GM18909 (cell line): ENCODE measurements around the gene SKIC8.
"Not testable (repeated sequence)": the region's sequence is repeated elsewhere in the genome, so short reads cannot be mapped to it uniquely, and the experiment has no call there.

Source experiments
- ATAC-seq: cut with Tn5 transposase; IDR thresholded peaks from one replicate; pipeline ENCODE4 v1.9.1; 2021; ENCODE audit warnings: mild to moderate bottlenecking; ENCODE audit not compliant: unreplicated experiment, poor library complexity

SKIC8 gene

DNA sequence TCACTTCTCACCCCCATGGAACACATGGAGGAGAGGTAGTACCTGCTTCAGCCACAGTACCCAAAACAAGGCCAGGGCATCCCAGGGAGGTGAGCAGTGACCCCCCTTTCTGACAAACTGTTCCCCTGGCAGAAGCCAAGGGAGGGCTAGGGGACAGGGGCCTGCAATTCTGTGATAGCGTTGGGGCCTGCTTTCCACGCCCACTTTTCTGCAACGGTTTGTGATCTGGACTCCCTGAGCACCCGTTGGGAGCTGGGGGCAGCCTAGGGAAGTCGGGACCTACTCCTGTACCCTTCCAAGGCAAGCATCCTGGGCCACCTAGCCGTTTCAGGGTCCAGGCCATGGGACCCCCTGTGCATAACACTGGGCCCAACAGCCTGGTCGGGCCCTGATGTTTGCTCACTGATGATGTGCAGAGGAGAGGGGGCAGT lies 36.0 kb downstream of the SKIC8 start:
- ATAC-seq: no peak

DNA sequence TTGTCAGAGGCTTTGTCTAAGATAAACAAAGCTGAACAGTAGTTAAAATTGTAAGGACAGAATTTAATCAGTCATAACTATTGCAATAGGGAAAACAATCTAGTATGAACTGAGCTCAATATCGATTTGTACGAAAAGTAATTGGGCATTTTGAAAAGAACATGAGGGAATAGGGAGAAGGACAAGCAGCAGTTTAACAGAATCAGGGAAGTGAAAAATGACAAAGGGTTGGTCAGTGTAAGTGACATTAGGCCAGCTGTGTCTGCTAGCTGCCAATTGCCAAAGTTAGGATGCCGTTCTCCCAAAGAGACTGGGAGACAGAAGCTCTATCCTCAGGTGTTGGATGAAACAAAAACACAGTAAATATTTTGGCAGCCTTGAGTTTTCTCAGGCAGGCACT lies 38.3 kb downstream of the SKIC8 start:
- no peak for ATAC-seq

DNA sequence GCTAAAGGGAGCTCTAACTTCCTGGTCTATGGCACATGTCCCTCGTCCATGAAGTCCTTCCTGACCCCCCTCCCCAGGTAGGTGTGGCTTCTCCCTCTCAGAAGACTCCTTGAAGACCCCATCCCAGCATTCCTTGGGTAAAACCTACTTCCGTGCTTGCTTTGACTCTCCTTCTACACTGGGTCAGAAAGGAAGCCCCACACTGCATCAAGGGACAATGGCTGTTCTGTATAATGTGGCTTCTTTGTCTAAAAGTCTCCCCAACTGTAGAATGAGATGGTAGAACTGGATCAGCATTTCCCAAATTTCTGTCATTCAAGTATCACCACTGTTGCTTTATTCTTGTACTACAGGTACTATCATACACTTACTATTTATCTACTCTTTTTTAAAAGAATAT lies 38.9 kb downstream of the SKIC8 start:
- ATAC-seq: no peak

DNA sequence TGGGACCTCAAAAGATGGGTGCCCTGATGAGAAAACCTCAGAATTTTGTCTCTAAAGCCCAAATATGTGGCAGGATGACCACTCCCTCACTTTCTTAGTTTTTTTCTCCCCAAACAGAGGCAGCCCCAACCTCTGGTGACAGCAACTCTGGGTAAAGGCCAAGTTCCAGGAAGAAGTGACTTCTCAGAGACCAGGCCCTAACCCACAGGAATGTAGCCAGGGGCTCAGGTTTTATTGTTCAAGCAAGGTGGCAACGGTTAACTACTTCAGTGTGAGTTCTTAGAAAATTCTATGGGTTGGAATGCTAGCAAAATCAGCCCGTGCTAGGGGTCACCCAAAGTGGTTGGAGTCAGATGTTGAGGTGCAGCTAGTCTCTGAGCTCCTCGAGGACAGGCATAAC lies 40.2 kb downstream of the SKIC8 start:
- no peak for ATAC-seq

DNA sequence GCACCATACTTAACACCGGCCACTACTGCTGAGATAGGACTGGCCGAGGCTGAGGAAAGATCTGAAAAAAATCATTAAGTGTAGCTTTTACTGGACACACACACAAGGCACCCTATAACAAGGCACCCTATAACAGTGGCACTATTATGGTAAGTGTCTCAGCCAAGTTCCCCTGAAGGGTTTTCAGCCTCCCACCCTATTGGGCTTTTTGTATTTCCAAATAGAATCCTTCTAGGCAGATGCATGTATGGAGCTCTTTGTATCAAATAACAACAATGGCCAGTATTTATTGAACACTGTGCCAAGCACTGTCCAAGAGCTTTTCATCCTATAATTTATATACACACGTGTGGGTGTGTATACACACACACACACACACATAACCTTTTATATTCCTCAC lies 41.7 kb downstream of the SKIC8 start:
- no peak for ATAC-seq

DNA sequence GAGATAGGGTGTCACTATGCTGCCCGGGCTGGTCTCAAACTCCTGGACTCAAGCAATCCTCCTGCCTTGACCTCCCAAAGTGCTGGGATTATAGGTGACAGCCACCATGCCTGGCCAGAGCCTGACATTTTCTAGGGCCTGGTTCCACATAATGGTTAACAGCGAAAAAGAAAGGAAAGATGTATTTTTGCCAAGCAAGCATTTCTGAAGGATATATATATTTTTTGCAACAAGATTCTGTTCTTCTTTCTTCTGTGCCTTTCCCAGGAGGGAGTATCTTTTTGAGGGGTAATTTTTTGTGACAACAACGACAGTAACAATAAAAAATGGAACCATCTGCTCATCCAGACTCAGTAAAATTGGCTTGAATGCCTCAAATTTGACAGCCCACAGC lies 43.4 kb downstream of the SKIC8 start:
- ATAC-seq: no peak

DNA sequence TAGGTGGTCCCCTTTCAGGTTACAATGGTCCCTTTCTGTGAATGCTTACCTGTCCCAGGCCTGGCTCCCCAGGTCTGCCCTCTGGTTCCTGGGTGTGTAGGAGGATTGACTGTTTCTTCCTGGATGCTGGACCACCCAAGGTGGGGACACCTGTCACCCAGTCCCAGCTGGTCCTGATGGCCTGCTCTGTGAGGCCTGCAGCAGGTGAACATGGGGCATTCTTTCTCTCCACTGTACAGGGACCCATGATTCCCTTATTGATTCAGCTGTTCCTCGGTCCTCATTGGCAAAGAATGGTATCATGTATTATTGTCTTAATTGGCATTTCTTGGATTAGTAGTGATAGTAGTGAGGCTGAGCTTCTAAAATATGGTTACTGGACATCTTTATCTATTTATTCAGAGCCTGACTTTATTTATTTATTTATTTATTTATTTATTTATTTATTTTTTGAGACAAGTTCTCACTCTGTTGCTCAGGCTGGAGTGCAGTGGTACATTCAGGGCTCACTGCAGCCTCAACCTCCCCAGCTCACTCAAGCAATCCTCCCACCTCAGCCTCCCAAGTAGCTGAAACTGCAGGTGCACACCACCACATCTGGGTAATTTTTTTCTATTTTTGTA lies 43.9 kb downstream of the SKIC8 start:
- no peak for ATAC-seq

DNA sequence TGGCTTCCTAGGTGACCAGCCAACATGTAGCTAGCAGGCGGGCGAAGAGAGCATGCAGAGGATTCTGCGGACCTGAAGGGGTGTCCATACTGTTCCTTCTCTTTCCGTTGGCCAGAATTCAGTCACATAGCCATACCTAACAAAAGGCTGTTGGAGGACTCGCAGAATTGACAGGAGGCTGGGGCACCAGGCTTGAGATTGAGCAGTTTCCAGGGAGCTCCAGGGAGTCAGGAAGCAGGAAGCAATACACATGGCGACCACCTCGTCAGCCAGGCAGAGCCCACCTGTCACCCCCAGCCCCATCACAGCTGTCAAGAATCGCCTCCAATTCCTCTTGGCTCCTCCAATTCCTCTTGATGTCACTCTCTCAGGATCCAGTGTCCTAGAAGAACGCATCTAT lies 48.3 kb downstream of the SKIC8 start:
- no peak for ATAC-seq

DNA sequence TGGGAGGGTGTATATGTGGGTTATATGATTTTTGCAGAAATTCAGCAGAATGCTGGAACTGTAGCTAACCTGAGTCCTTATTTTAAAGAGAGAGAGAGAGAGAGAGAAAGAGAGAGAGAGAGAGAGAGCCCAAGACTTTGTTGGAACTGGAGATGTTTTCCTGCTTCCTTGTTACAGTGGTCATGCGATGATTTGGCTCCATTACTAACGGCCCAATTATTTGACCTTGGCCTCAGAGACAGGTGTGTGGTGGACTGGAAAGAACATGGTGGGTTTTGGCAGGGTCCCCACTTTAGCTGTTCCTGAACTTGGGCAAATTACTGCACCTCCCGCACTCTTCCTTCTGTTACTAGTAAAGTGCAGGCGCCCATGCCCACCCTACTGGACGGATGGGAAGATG lies 50.3 kb downstream of the SKIC8 start:
- no peak for ATAC-seq

DNA sequence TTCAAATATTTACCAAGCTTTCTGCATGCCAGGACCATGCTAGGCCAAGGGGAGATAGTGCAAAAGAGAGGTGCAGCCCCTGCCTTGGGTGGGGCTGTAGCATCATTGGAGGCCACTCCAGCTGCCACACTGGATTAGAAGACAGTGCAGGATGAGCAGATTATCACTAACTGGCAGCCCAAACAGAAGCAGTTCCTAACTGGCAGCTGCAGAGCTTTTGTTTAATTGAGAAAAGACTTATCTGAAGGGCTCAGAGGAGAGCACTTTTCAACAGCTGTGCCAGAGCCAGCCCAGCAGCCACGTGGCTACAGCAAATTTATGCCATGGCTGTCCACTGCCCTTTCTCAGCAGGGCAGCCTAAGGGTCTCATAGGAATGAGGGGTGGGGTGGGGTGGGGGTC lies 51.5 kb downstream of the SKIC8 start:
- no peak for ATAC-seq

DNA sequence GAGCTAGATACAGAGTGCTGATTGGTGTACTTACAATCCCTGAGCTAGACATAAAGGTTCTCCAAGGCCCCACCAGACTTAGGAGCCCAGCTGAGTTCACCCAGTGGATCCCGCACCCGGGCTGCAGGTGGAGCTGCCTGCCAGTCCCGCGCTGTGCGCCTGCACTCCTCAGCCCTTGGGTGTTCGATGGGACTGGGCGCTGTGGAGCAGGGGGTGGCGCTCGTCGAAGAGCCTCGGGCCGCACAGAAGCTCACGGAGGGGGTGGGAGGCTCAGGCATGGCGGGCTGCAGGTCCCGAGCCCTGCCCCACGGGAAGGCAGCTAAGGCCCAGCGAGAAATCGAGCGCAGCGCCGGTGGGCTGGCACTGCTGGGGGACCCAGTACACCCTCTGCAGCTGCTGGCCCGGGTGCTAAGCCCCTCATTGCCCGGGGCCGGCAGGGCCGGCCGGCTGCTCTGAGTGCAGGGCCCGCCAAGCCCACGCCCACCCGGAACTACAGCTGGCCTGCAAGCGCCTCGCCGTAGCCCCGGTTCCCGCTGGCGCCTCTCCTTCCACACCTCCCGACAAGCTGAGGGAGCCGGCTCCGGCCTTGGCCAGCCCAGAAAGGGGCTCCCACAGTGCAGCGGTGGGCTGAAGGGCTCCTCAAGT lies 53.3 kb downstream of the SKIC8 start:
- ATAC-seq: not testable (repeated sequence)

DNA sequence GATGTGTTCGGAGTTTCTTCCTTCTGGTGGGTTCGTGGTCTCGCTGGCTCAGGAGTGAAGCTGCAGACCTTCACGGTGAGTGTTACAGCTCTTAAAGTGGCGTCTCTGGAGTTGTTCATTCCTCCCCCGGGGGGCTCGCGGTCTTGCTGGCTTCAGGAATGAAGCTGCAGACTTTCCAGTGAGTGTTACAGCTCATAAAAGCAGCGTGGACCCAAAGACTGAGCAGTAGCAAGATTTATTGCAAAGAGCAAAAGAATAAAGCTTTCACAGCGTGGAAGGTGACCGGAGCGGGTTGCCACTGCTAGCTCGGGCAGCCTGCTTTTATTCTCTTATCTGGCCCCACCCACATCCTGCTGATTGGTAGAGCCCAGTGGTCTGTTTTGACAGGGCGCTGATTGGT lies 54.0 kb downstream of the SKIC8 start:
- ATAC-seq: not testable (repeated sequence)

DNA sequence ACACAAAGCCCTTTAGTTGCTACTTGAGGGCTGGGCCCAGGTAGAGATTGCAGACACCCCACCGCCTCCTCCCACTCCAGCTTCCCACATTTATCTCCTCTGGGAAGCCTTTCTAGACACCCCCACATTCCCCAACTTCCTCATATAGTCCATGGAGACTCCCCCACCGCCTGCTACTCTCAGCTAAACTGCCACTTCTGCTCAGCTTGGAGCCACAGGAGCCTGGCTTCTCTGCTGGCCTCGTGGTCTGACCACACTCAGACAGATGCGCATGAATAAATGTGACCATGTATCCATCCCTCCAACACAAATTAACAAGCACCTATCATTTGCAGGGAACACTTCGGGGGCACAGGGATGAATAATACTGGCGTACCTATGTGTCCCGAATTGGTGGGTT lies 54.5 kb downstream of the SKIC8 start:
- ATAC-seq: no peak

DNA sequence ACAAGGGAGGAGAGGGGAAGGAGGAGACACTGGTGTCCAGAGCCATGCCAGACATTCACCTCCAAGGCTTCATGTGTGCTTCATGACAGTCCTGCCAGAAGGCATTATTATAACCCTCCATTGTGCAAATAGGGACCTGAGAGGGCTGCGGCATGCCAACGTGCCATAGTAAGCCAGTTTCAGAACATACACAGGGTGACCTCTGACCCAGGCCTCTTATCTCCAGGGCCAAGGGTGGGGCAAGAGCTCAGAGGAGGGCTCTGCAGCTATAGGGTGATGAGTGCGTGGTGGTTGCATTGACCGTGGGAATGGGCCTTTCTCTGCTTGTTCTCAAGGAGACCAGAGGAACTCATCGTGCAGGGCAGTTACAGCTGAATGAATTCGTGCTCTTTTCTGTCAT lies 55.3 kb downstream of the SKIC8 start:
- ATAC-seq: no peak

DNA sequence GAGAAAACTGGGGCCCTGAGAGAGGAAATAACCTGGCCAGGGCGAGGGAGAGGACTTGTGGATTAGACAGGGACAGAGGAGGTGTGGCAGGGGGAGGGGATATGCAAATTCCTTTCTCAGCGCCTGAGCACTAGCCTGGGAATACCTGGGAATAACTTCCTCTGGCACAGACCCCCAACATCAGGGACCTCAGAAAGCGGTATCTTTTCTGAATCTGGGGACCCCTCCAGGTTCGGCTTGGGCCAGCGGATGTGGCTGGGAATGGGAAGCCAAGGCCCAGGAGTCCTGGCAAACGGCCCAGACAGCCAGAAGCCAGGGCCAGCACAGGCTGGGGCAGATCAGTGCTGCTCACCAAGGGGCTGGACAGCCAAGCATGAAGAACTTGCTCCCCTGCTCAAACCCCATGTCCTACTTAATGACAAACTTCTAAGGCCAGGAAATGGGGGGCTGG lies 55.9 kb downstream of the SKIC8 start:
- ATAC-seq: no peak

DNA sequence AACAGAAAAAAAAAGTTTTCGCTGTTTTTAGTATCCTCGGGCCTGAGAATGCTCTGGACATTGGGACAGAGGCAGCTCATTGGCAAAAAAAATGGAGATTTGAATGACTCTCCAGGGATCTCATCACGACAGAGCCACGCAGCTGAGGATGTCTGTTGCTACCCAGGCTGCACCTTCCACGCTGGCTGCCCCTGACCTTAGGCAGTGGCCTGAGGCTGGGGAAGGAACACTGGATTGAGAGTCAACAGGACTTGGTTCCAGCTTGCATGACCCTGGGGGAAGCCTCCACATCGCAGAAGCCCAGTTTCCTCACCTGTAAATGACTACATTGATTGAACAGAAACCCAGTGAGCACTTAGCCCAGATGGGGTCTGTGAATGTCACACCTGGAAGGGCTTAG lies 56.4 kb downstream of the SKIC8 start:
- ATAC-seq: no peak

DNA sequence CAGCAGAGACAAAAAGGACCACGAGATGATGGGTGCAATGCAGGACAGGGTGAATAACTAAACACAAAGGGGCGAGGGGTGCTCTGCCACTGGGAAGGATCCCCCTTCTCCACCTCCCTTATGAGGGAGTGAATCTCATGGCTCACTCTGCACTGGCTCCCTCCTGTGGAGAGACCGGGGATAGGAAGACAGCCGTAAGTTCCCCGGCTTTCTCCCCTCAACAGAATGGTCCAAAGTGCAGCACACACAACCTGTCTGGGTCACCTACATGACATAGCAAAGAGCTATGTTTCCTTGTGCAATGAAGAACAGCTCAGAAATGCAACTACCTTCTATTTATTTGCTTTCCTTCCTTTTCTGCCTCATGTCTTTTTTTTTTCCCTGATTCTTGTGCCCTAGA lies 57.3 kb downstream of the SKIC8 start:
- no peak for ATAC-seq

DNA sequence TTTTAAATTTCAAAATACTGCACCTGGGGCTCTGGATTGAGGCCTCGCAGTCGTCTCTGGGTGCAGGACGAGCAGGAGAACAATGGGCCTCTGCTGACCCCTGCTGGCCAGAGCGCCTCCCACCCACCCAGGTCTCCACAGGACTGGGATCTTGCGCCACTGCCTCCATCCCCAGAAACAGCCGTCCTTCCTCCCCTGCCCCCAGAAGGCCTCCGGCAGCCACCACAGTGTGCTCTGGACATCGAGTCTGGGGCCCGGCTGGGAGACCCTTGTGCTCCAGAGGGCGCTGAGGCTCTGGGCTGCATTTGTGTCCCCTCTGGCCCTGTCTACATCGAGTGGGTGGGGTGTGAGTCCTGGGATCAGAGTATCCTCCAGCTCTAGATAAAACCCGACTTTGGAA lies 58.4 kb downstream of the SKIC8 start:
- no peak for ATAC-seq

DNA sequence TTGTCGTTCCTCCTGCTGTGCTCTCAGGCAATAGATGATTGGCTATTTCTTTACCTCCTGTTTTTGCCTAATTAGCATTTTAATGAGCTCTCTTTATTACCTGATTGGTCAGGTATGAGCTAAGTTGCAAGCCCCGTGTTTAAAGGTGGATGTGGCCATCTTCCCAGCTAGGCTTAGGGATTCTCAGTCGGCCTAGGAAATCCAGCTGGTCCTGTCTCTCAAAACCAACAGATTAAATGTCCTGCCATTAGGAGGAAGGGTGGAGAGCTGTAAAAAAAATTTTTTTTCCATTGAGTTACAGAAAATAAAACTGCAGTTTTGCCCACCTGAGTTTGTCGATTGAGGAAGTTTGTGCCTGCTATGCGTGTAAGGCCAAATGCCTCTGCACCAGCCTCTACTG lies 59.6 kb downstream of the SKIC8 start:
- no peak for ATAC-seq

DNA sequence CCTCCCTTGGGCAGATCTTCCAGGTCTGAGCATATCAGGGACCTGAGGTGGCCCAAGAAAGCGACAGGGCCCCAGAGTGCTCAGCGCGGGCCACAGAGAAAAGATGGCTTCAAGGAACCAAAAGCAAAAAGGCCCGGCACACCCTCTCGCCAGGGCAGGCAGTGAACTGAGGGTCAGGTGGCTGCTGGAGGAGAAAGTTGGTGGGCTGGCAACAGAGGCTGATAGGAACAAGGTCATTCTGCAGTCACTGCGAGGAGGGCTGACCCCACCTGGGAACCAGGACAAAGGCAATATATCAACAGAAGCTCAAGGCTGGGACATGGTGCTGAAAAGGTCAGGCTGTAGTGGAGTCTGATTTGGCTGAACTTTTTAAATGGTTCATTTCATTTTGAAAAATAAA lies 62.3 kb downstream of the SKIC8 start:
- ATAC-seq: no peak

DNA sequence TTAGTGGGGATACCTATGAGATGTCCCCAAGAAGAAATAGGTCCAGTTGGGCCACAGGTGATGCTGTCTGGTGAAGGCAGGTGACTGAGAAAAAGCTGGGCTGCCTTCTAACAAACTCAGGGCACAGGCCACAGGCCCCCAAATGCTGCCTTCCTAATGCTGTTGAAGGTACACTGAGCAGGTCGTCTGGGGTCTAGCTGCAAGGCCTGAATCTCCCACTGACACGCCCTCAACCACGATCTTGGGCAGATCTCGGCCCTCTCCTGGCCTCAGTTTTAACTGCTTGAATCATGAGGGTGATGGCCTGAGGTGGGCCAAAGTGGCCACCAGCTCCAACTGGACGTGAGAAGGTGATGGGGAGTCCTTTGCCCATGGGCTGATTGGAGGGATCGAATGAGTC lies 62.9 kb downstream of the SKIC8 start:
- no peak for ATAC-seq

DNA sequence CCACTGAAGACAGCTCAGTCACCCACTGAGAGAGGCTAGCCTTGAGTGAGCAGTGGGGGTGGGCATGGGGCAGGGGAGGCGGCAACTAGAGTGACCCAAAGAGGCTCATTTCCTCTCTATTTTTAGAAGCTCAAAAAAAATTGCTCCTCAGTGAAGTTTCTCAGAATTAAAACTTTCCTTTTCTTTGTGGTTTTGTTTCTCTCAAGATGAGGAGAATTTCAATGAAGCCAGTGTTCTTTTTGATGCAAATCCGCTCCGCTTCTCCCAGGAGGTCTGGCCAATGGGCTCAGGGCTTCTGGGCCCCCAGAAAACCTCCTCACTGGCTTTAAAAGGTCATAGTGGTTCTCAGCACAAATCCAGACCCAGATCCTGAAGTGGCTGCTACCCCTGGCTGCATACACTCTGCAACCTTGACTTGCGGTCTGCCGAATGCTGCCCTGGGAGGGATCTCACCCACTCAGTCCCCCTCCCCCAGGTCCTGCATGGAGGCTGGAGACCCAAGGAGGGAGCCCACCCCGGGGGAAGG lies 64.8 kb downstream of the SKIC8 start, which contains the start of gene ACSBG1:
Gene ACSBG1 (minus strand): TSS at position 51 of the 526 bp plus-strand sequence. CDS start 64 bp downstream, outside the sequence.
- no peak for ATAC-seq
